Measurements from ENCODE around the gene SLC9C2. TPM values are rescaled to one million over a fixed set of nuclear protein-coding genes. Genes with fewer than 3 reads are reported as not detected.

Gene SLC9C2, protein sequence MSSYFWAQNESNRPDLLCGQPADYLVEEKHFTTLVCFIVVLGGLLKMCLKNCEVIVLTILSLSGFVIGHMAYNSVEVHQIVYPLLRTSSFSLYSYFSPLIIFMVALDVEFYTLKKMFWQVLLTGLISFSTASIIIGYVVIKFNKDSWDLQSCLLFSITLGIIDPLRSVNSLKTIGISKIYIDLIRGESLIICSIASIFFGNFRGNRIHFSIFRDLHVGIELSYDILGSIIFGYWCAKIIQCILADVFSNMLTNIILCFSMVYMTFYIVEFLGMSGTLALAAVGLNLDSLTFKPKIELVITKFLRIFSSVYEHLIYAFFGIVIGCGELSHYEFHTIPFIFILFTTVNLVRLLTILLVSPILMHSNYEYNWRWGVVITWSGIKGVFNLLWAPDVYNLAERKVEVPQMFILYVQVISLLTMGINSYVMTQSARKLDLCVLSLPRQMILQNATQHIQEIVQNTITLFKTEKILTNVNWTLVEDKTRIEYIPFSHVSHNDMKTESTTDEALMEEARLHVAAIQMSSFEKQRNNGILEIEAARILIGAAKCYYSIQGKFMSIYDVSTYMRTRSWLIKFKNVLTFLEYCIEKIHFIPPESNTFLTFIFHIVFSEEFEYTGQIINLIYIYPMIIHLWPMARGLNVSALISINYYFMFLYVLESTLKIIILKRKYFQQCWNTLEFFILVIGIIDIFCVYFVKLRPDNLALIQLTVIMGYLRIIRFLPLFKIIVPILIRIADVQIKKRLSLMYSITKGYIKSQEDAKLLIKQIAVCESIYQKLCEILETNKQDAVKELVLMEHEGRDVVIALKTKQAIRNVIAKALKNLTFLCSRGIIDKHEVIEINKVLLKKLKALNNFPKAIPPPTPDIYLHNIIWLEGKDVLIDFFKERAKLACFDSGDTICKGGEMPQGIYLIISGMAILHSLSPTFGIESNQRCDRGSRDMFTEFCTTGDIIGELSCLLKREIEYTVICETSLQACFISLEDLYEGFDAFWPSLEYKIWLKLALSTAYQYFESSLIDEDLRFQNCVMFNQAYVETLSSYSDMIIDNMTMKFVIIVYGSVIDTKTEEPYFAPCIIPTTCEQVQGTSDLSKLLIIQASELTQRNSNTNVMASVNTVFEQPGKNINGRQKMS
- total RNA-seq (2021; ENCODE audit: unreplicated experiment) (not detected), Bru-seq, nascent RNA (percentile 8 among the genes with signal in this experiment), BruChase-seq, experiment 1, labeled RNA remaining after a 2-hour chase (percentile 8 among the genes with signal in this experiment), BruChase-seq, experiment 2, labeled RNA remaining after a 6-hour chase (percentile 11 among the genes with signal in this experiment)
- not detected for polyA plus RNA-seq (2012; ENCODE audit: insufficient read length)
- long read RNA-seq = 0 reads

DNA sequence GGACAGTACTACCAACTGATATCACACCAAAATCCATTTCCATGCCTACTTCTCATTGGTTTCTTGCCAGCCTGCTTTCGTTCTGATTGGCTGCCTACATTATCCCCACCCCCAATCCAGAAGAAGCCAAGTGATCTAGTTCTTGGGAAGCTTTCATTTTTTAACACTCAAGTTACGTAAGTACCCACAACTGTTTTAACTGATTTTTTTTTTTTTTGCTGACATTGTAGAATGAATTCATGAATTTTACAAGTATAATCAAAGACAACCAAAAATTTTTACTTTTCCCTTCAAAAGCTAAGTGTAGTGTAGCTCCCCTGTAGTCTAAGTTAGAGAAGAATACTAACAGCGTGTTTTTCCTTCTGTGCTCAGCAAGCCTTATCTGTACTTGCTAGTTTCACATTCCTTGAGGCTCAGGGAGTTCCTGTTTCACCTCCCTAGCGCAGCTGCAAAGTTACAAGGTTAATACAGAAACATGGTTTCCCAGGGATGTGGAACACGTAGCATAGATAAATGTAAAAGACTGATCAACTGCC lies at the start of gene SLC9C2:
Gene SLC9C2, minus strand, starts transcription at position 17 of the 536 bp plus-strand sequence. CDS start 1,296 bp downstream, outside the sequence.
- ATAC-seq (no peak), DNase-seq (ENCODE audit: low read depth, low spot score) (no peak)
- Histone ChIP-seq H3K27me3 (ENCODE audit: control insufficient read depth, insufficient read depth, low read length) (no peaks in the 10 kb centered on the region; the same call in none of the 2 replicates), H3K36me3 (ENCODE audit: control insufficient read depth, insufficient read depth, low read length) (no peaks in the 10 kb centered on the region), H3K27ac (ENCODE audit: low read length) (no peak within 1 kb of the TSS), H3K9me3 (ENCODE audit: control insufficient read depth, insufficient read depth, low read depth, low read length) (no peaks in the 10 kb centered on the region), H3K4me1 (ENCODE audit: control insufficient read depth, insufficient read depth, low read length) (no peaks in the 10 kb centered on the region), H3K4me3 (ENCODE audit: low read depth in 2 of 2, low read length in 2 of 2) (no peak within 1 kb of the TSS)
- in situ Hi-C loops (cut with HindIII; ENCODE audit: low pct_unique_long_range_greater_than_20kb, low sequenced_read_pairs) (no loop called here), intact Hi-C loops (cut with micrococcal nuclease; ENCODE audit: unreplicated experiment) (no loop called here)
- no TSS peak for BruUV-seq (replicated peaks)
- CTCF ChIA-PET = no interaction called here
- TF ChIP-seq TCF7L2 (IDR thresholded peaks at IDR 0.05; ENCODE audit: low read depth, low read length) = no peak
- no peak for TF ChIP-seq POLR2AphosphoS5 (IDR thresholded peaks at IDR 0.05; ENCODE audit: low read depth, low read length)
- TF ChIP-seq, protein P1, sequence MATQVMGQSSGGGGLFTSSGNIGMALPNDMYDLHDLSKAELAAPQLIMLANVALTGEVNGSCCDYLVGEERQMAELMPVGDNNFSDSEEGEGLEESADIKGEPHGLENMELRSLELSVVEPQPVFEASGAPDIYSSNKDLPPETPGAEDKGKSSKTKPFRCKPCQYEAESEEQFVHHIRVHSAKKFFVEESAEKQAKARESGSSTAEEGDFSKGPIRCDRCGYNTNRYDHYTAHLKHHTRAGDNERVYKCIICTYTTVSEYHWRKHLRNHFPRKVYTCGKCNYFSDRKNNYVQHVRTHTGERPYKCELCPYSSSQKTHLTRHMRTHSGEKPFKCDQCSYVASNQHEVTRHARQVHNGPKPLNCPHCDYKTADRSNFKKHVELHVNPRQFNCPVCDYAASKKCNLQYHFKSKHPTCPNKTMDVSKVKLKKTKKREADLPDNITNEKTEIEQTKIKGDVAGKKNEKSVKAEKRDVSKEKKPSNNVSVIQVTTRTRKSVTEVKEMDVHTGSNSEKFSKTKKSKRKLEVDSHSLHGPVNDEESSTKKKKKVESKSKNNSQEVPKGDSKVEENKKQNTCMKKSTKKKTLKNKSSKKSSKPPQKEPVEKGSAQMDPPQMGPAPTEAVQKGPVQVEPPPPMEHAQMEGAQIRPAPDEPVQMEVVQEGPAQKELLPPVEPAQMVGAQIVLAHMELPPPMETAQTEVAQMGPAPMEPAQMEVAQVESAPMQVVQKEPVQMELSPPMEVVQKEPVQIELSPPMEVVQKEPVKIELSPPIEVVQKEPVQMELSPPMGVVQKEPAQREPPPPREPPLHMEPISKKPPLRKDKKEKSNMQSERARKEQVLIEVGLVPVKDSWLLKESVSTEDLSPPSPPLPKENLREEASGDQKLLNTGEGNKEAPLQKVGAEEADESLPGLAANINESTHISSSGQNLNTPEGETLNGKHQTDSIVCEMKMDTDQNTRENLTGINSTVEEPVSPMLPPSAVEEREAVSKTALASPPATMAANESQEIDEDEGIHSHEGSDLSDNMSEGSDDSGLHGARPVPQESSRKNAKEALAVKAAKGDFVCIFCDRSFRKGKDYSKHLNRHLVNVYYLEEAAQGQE (IDR thresholded peaks at IDR 0.05; ENCODE audit: insufficient read depth in 1 of 2, low read depth in 2 of 2, low read length in 1 of 2) = no peak
- TF ChIP-seq SIN3A (IDR thresholded peaks at IDR 0.05; ENCODE audit: borderline replicate concordance, insufficient read depth, low read depth, low read length) = no peak
- TF ChIP-seq, protein P2, sequence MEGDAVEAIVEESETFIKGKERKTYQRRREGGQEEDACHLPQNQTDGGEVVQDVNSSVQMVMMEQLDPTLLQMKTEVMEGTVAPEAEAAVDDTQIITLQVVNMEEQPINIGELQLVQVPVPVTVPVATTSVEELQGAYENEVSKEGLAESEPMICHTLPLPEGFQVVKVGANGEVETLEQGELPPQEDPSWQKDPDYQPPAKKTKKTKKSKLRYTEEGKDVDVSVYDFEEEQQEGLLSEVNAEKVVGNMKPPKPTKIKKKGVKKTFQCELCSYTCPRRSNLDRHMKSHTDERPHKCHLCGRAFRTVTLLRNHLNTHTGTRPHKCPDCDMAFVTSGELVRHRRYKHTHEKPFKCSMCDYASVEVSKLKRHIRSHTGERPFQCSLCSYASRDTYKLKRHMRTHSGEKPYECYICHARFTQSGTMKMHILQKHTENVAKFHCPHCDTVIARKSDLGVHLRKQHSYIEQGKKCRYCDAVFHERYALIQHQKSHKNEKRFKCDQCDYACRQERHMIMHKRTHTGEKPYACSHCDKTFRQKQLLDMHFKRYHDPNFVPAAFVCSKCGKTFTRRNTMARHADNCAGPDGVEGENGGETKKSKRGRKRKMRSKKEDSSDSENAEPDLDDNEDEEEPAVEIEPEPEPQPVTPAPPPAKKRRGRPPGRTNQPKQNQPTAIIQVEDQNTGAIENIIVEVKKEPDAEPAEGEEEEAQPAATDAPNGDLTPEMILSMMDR (IDR thresholded peaks at IDR 0.05) = no peak
- POLR2A ChIA-PET = no interaction called here

DNA sequence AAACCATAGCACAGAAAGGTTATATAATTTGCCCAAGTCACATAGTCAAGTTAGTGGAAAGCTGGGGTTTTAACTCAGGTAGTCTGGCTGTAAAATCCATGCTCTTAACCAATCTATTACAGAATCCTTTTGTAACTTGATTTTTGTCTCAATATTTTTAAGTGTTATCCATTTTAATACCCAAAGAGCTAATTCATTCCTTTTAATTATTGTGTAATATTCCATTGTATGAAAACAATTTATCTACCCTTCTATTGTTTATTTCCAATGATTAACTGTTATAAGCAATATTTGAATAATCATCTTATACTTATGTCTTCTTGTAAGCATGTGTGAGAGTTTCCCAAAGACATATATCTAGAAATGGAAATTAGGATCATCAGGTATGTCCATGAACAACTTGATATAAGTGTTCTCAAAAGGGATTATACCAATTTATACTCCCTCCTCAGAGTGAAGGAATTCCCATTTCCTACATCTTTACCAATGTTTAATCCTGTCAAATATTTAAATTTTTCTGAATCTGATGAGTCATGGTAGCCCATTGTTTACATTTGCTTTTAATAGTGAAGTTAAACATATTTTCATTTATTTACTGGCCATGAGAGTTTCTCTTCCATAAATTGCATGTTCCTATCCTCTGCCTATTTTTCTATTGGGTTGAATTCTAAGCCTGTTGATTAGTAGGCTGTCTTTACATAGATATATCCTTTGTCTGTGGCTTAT lies 46.2 kb upstream of the SLC9C2 start:
- Histone ChIP-seq H3K4me3 (ENCODE audit: low read depth in 2 of 2, low read length in 2 of 2) (no peak overlapping the region), H3K9me3 (ENCODE audit: control insufficient read depth, insufficient read depth, low read depth, low read length) (no peaks in the 10 kb centered on the region), H3K36me3 (ENCODE audit: control insufficient read depth, insufficient read depth, low read length) (no peaks in the 10 kb centered on the region), H3K27ac (ENCODE audit: low read length) (no peak overlapping the region), H3K27me3 (ENCODE audit: control insufficient read depth, insufficient read depth, low read length) (no peaks in the 10 kb centered on the region; the same call in 1 of the 2 replicates), H3K4me1 (ENCODE audit: control insufficient read depth, insufficient read depth, low read length) (no peaks in the 10 kb centered on the region)
- ATAC-seq (no peak), DNase-seq (ENCODE audit: low read depth, low spot score) (no peak)
- ChIA-PET CTCF (no interaction called here), POLR2A (no interaction called here)
- no TSS peak for BruUV-seq (replicated peaks)
- intact Hi-C loops (cut with micrococcal nuclease; ENCODE audit: unreplicated experiment) = no loop called here
- in situ Hi-C loops (cut with HindIII; ENCODE audit: low pct_unique_long_range_greater_than_20kb, low sequenced_read_pairs) = no loop called here
- no peak for TF ChIP-seq POLR2AphosphoS5 (IDR thresholded peaks at IDR 0.05; ENCODE audit: low read depth, low read length)
- TF ChIP-seq, protein P2 (IDR thresholded peaks at IDR 0.05) = no peak

All from Panc1 (cell line).